Trophoblast cell (in vitro differentiated cells and primary cell): ENCODE results near the gene CAPN13.

Experiments used
- DNase-seq, 2 donors: peaks; one replicate each; pipeline ENCODE4 v3.0.0-alpha.2; 2016
- H2AFZ ChIP-seq: 2 replicates; pipeline ENCODE4 v1.6.1; 2013; ENCODE audit warnings: low read length, moderate library complexity, mild to moderate bottlenecking; ENCODE audit not compliant: insufficient read depth, poor library complexity
- H2AK5ac ChIP-seq: 2 replicates; pipeline ENCODE4 v1.6.1; 2013; ENCODE audit warnings: mild to moderate bottlenecking, low read length
- H2BK120ac ChIP-seq: 2 replicates; pipeline ENCODE4 v1.6.1; 2013; ENCODE audit warnings: low read length, mild to moderate bottlenecking, moderate library complexity; ENCODE audit not compliant: insufficient read depth, poor library complexity
- H2BK12ac ChIP-seq: 2 replicates; pipeline ENCODE4 v1.6.1; 2013; ENCODE audit warnings: mild to moderate bottlenecking, low read length, moderate library complexity
- H2BK5ac ChIP-seq: 2 replicates; pipeline ENCODE4 v1.6.1; 2013; ENCODE audit warnings: low read length, low read depth, moderate library complexity, mild to moderate bottlenecking; ENCODE audit not compliant: poor library complexity
- H3K14ac ChIP-seq: 2 replicates; pipeline ENCODE4 v1.6.1; 2013; ENCODE audit warnings: mild to moderate bottlenecking, low read length
- H3K18ac ChIP-seq: 2 replicates; pipeline ENCODE4 v1.6.1; 2013; ENCODE audit warnings: mild to moderate bottlenecking, low read length
- H3K23ac ChIP-seq: 2 replicates; pipeline ENCODE4 v1.6.1; 2013; ENCODE audit warnings: low read length
- H3K27ac ChIP-seq: 2 replicates; pipeline ENCODE4 v1.5.1; 2013; ENCODE audit warnings: low read depth, mild to moderate bottlenecking, inconsistent platforms, low read length, moderate library complexity
- H3K27me3 ChIP-seq: 2 replicates; pipeline ENCODE4 v1.6.1; 2013; ENCODE audit warnings: inconsistent platforms, mild to moderate bottlenecking, low read length, moderate library complexity; ENCODE audit not compliant: insufficient read depth
- H3K36me3 ChIP-seq, 2 experiments: 1 replicate in 1 of 2; 2 replicates in 1 of 2; pipeline ENCODE4 v1.6.1; 2013; ENCODE audit warnings: low read length in 2 of 2, mild to moderate bottlenecking in 2 of 2, moderate library complexity in 1 of 2; ENCODE audit not compliant: insufficient read depth in 2 of 2, control insufficient read depth in 1 of 2
- H3K4ac ChIP-seq: 2 replicates; pipeline ENCODE4 v1.6.1; 2013; ENCODE audit warnings: low read depth, mild to moderate bottlenecking, low read length, moderate library complexity
- H3K4me1 ChIP-seq, 2 experiments: 1 replicate in 1 of 2; 2 replicates in 1 of 2; pipeline ENCODE4 v1.6.1; 2013; ENCODE audit warnings: low read length in 2 of 2, mild to moderate bottlenecking in 2 of 2, moderate library complexity in 1 of 2; ENCODE audit not compliant: insufficient read depth in 2 of 2, control insufficient read depth in 1 of 2
- H3K4me2 ChIP-seq: 2 replicates; pipeline ENCODE4 v1.6.1; 2013; ENCODE audit warnings: inconsistent platforms, mild to moderate bottlenecking, low read length, moderate library complexity
- H3K4me3 ChIP-seq: 2 replicates; pipeline ENCODE4 v1.5.1; 2013; ENCODE audit warnings: mild to moderate bottlenecking, low read depth, low read length, inconsistent platforms
- H3K79me1 ChIP-seq: one replicate; pipeline ENCODE4 v1.6.1; 2013; ENCODE audit warnings: low read length
- H3K79me2 ChIP-seq: 2 replicates; pipeline ENCODE4 v1.6.1; 2013; ENCODE audit warnings: low read length, mild to moderate bottlenecking; ENCODE audit not compliant: control insufficient read depth, insufficient read depth, poor library complexity
- H3K9ac ChIP-seq: 2 replicates; pipeline ENCODE4 v1.6.1; 2013; ENCODE audit warnings: mild to moderate bottlenecking, low read length
- H3K9me3 ChIP-seq: 2 replicates; pipeline ENCODE4 v1.6.1; 2013; ENCODE audit warnings: low read depth, mild to moderate bottlenecking, control low read depth, inconsistent platforms, low read length; ENCODE audit not compliant: insufficient read depth
- H4K12ac ChIP-seq: 2 replicates; pipeline ENCODE4 v1.6.1; 2013; ENCODE audit warnings: low read depth, mild to moderate bottlenecking, low read length, moderate library complexity
- H4K8ac ChIP-seq: 2 replicates; pipeline ENCODE4 v1.6.1; 2013; ENCODE audit warnings: low read depth, mild to moderate bottlenecking, low read length, moderate library complexity
- H4K91ac ChIP-seq: one replicate; pipeline ENCODE4 v1.6.1; 2013; ENCODE audit warnings: low read depth, mild to moderate bottlenecking, low read length, moderate library complexity
- WGBS: extraction: QIAGEN DNeasy Blood & Tissue Kit; methylation state at CpG from one replicate; pipeline ENCODE4 v1.1.7; 2013; ENCODE audit warnings: missing lambda C conversion rate; ENCODE audit not compliant: insufficient read length, insufficient coverage; ENCODE audit errors: extremely low coverage; 5-methylcytosine and 5-hydroxymethylcytosine counted together

CAPN13 gene

GRCh38 chr2:30741576-30741975 lies 65.7 kb downstream of the CAPN13 start:
- H2BK120ac ChIP-seq: no peak overlapping the region
- WGBS: no CpG with 5 or more reads among the region's 7 CpGs
- no peak overlapping the region for H3K9ac ChIP-seq
- no peaks in the 10 kb centered on the region for H3K36me3 ChIP-seq
- H3K18ac ChIP-seq: no peak overlapping the region
- no peak overlapping the region for H4K12ac ChIP-seq
- no peak overlapping the region for H3K27ac ChIP-seq
- H3K9me3 ChIP-seq: peaks cover 2% of the 10 kb centered on the region
- no peaks in the 10 kb centered on the region for H3K27me3 ChIP-seq
- no peak overlapping the region for H2BK12ac ChIP-seq
- H2AFZ ChIP-seq: no peak overlapping the region
- no peaks in the 10 kb centered on the region for H3K4me1 ChIP-seq
- no peak overlapping the region for H4K91ac ChIP-seq
- no peaks in the 10 kb centered on the region for H3K79me2 ChIP-seq
- no peak overlapping the region for H3K4me3 ChIP-seq
- H4K8ac ChIP-seq: no peak overlapping the region
- DNase-seq: no peak
- H3K14ac ChIP-seq: no peak overlapping the region
- no peak overlapping the region for H2AK5ac ChIP-seq
- H2BK5ac ChIP-seq: no peak overlapping the region
- H3K4ac ChIP-seq: no peak overlapping the region
- H3K4me2 ChIP-seq: no peak overlapping the region
- H3K79me1 ChIP-seq: no peaks in the 10 kb centered on the region
- no peak overlapping the region for H3K23ac ChIP-seq

DNA sequence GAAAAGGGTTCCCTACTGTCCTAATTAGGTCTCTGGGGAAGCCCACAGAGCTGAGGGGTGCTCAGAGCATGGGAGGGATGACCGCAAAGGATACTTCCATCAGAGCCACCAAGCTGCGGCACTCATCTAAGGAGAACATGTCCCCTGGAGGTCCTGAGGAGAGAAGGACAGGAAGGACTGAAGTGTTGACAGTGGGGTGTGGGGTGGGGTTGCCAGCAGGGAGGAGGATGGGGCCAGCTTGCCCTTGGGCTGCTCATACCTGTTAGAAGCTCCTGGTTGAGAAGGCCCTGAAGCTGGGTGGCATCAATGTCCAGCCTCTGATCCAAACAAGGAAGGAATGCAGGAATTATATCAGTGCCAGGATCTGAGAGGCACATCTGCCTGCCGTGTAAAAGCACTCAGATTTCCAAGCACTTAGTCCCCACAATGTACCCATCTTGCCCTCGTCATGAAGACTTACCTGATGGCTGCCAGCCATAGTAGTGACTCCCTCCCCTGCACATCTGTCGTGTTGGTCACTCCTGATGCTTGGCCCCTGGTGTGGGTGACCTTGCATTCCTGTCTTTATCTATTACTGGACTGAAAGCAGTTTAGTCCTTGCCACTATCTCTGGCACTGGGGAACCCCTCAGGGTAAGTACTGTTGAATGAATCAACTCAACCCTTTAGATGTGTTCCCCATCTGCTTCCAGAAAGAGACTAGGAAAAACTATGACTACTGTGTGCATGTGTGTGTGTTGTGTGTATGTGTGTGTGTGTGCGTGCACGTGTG lies 68.9 kb downstream of the CAPN13 start:
- Histone ChIP-seq H4K8ac (no peak overlapping the region), H2BK5ac (no peak overlapping the region), H2BK12ac (no peak overlapping the region), H2AFZ (no peak overlapping the region), H4K91ac (no peak overlapping the region), H4K12ac (no peak overlapping the region), H3K27ac (no peak overlapping the region), H3K27me3 (no peaks in the 10 kb centered on the region), H3K18ac (no peak overlapping the region), H3K4me3 (no peak overlapping the region), H3K79me1 (no peaks in the 10 kb centered on the region), H3K9me3 (no peaks in the 10 kb centered on the region), H3K9ac (no peak overlapping the region), H3K36me3 (no peaks in the 10 kb centered on the region), H2AK5ac (no peak overlapping the region), H3K4me2 (no peak overlapping the region), H2BK120ac (no peak overlapping the region), H3K4me1 (no peaks in the 10 kb centered on the region), H3K14ac (no peak overlapping the region), H3K23ac (no peak overlapping the region), H3K4ac (no peak overlapping the region), H3K79me2 (no peaks in the 10 kb centered on the region)
- DNase-seq: no peak
- no CpG with 5 or more reads among the region's 7 CpGs for WGBS

DNA sequence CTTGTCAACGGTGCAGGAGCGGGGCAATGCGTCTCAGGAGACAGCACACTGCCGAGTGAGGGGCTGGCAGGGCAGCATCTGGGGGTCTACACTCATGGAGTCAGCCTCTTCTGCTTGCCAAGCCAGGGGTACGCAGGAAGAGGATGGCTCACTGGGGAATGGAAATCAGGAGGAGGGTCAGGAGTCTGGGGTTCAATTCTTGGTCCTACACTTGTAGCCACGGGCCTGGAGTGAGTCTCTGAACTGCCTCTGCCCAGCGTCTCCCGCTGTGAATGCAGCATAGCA lies 70.0 kb downstream of the CAPN13 start:
- H3K79me2 ChIP-seq: no peaks in the 10 kb centered on the region
- no peaks in the 10 kb centered on the region for H3K27me3 ChIP-seq
- no peaks in the 10 kb centered on the region for H3K79me1 ChIP-seq
- no peak overlapping the region for H3K23ac ChIP-seq
- H4K8ac ChIP-seq: no peak overlapping the region
- H3K4me2 ChIP-seq: no peak overlapping the region
- no peak overlapping the region for H3K4me3 ChIP-seq
- DNase-seq: no peak
- no peak overlapping the region for H3K27ac ChIP-seq
- H4K12ac ChIP-seq: no peak overlapping the region
- WGBS: no CpG with 5 or more reads among the region's 8 CpGs
- no peak overlapping the region for H4K91ac ChIP-seq
- H3K9me3 ChIP-seq: no peaks in the 10 kb centered on the region
- no peak overlapping the region for H3K9ac ChIP-seq
- H2BK120ac ChIP-seq: no peak overlapping the region
- H2AFZ ChIP-seq: no peak overlapping the region
- H3K4ac ChIP-seq: no peak overlapping the region
- no peak overlapping the region for H3K18ac ChIP-seq
- H3K14ac ChIP-seq: no peak overlapping the region
- H3K36me3 ChIP-seq: no peaks in the 10 kb centered on the region
- H2AK5ac ChIP-seq: no peak overlapping the region
- no peak overlapping the region for H2BK12ac ChIP-seq
- H3K4me1 ChIP-seq: no peaks in the 10 kb centered on the region
- no peak overlapping the region for H2BK5ac ChIP-seq

DNA sequence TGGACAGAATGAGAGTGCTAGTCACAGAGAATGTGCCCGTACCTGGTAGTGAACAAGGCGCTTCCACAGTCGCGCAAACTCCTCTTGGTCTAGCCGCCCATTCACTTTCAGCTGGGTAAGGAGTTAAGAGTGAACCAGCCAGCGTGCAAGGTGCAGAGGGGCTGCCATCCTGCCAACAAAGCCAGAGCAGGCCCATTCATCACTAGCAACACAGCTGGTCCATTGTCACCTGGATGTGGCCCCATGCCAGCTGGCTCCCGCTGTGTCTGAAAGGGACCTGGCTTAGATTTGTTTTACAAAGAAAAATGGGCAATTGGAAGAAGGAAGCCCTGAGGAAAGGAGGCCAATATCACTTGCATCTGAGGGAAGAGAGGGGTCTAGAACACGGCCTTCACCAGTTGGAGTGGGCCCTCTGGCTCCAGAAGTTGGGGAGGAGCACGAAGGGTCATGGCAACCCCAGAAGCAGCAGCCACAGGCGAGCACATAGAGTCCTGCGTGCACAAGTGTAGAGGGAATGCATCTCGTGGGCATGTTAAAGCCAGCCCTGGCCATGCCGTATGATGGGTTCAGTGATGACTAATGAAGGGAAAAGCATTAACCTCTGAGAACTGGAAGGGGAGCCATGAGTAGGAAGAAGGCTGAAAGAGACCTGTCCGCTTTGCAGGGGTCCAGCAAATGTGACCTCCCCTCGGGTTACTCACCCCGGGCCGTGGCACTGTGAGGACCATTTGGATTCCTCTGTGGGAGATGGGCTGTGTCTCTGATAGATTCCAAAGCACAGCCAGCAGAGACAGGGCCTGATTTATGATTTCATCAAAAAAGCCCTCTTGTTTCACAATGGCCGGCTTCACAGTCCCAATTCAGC lies 70.6 kb downstream of the CAPN13 start:
- Histone ChIP-seq H3K4me1 (no peaks in the 10 kb centered on the region), H4K8ac (no peak overlapping the region), H3K9me3 (no peaks in the 10 kb centered on the region), H3K18ac (no peak overlapping the region), H2BK12ac (no peak overlapping the region), H3K4me2 (no peak overlapping the region), H3K27ac (no peak overlapping the region), H3K79me1 (no peaks in the 10 kb centered on the region), H2AFZ (no peak overlapping the region), H3K14ac (no peak overlapping the region), H4K12ac (no peak overlapping the region), H3K9ac (no peak overlapping the region), H2BK120ac (no peak overlapping the region), H3K27me3 (no peaks in the 10 kb centered on the region), H2AK5ac (no peak overlapping the region), H3K4ac (no peak overlapping the region), H4K91ac (no peak overlapping the region), H3K79me2 (no peaks in the 10 kb centered on the region), H3K4me3 (no peak overlapping the region), H3K23ac (no peak overlapping the region), H2BK5ac (no peak overlapping the region), H3K36me3 (no peaks in the 10 kb centered on the region)
- no CpG with 5 or more reads among the region's 18 CpGs for WGBS
- DNase-seq: no peak
